IMR-90 (cell line): Measurements from ENCODE around the gene ZNF618. TPM values are rescaled to one million over a fixed set of nuclear protein-coding genes. Genes with fewer than 3 reads are reported as not detected.

Experiments used
- ATAC-seq: fragments of 200-7000 bp; cut with Tn5 transposase; 2 replicates; pipeline ENCODE4 v1.9.1; 2020; ENCODE audit warnings: low read depth, mild to moderate bottlenecking, moderate library complexity
- BruUV-seq: library from RNA; stranded (reverse); fragments of 400-500 nt; replicated peaks from 2 replicates; lab custom pipeline; 2021; lab: Mats Ljungman, UMichigan
- CTCF ChIA-PET: fragments of 300-600 bp; formaldehyde crosslinking; extraction: SDS; loops from one replicate; lab custom pipeline; 2021; ENCODE audit warnings: antibody characterized with exemption; lab: Yijun Ruan, JAX
- POLR2A ChIA-PET: fragments of 300-600 bp; sonication (Branson Sonifier 250); formaldehyde crosslinking; loops from one replicate; lab custom pipeline; 2022; ENCODE audit warnings: antibody characterized with exemption; ENCODE audit not compliant: unreplicated experiment; lab: Charles Lee
- DNase-seq: peaks from one replicate; pipeline ENCODE4 v3.0.0; 2013
- H2AFZ ChIP-seq: replicated peaks from 2 replicates; pipeline ENCODE3; 2013; ENCODE audit warnings: low read length, mild to moderate bottlenecking; ENCODE audit not compliant: poor library complexity
- H2AK5ac ChIP-seq: 2 replicates; pipeline ENCODE4 v1.6.1; 2013; ENCODE audit warnings: low read depth, low read length, inconsistent platforms
- H2AK9ac ChIP-seq: replicated peaks from 2 replicates; pipeline ENCODE3; 2013; ENCODE audit warnings: mild to moderate bottlenecking, low read depth, low read length, moderate library complexity; ENCODE audit not compliant: poor library complexity
- H2BK120ac ChIP-seq: 2 replicates; pipeline ENCODE4 v1.6.1; 2013; ENCODE audit warnings: low read depth, low read length, inconsistent platforms
- H2BK15ac ChIP-seq: 3 replicates; pipeline ENCODE4 v1.6.1; 2013; ENCODE audit warnings: low read depth, low read length, inconsistent platforms
- H2BK20ac ChIP-seq: 2 replicates; pipeline ENCODE4 v1.6.1; 2013; ENCODE audit warnings: low read depth, mild to moderate bottlenecking, inconsistent platforms, low read length, moderate library complexity
- H2BK5ac ChIP-seq: 2 replicates; pipeline ENCODE4 v1.6.1; 2013; ENCODE audit warnings: mild to moderate bottlenecking, low read depth, low read length, inconsistent platforms; ENCODE audit not compliant: poor library complexity, severe bottlenecking
- H3K14ac ChIP-seq: replicated peaks from 2 replicates; pipeline ENCODE4 v1.6.1; 2013; ENCODE audit warnings: low read depth, low read length, inconsistent platforms
- H3K18ac ChIP-seq: 2 replicates; pipeline ENCODE4 v1.6.1; 2013; ENCODE audit warnings: low read depth, low read length, control low read depth
- H3K23ac ChIP-seq: 2 replicates; pipeline ENCODE4 v1.6.1; 2013; ENCODE audit warnings: low read depth, low read length, inconsistent platforms
- H3K27ac ChIP-seq: 2 replicates; pipeline ENCODE4 v1.5.1; 2013; ENCODE audit warnings: mild to moderate bottlenecking, control low read depth, low read length; ENCODE audit not compliant: insufficient read depth
- H3K27me3 ChIP-seq: 2 replicates; pipeline ENCODE4 v1.6.1; 2013; ENCODE audit warnings: low read length; ENCODE audit not compliant: control insufficient read depth, insufficient read depth
- H3K36me3 ChIP-seq: 2 replicates; pipeline ENCODE4 v1.6.1; 2013; ENCODE audit warnings: low read length, mixed read lengths; ENCODE audit not compliant: control insufficient read depth, insufficient read depth
- H3K4ac ChIP-seq: 2 replicates; pipeline ENCODE4 v1.6.1; 2013; ENCODE audit warnings: low read depth, low read length, inconsistent platforms
- H3K4me1 ChIP-seq: 2 replicates; pipeline ENCODE4 v1.6.1; 2013; ENCODE audit warnings: low read length, mixed read lengths; ENCODE audit not compliant: control insufficient read depth, insufficient read depth
- H3K4me2 ChIP-seq: 2 replicates; pipeline ENCODE4 v1.6.1; 2013; ENCODE audit warnings: low read depth, mild to moderate bottlenecking, control low read depth, low read length, moderate library complexity
- H3K4me3 ChIP-seq: 2 replicates; pipeline ENCODE4 v1.5.1; 2013; ENCODE audit warnings: low read depth, mild to moderate bottlenecking, control low read depth, low read length, moderate library complexity; ENCODE audit not compliant: insufficient read depth
- H3K56ac ChIP-seq: 2 replicates; pipeline ENCODE4 v1.6.1; 2013; ENCODE audit warnings: low read length, inconsistent platforms; ENCODE audit not compliant: insufficient read depth; ENCODE audit errors: extremely low read depth
- H3K79me1 ChIP-seq, 2 experiments: 2 replicates each; pipeline ENCODE4 v1.6.1; 2013; ENCODE audit warnings: low read length in 2 of 2, inconsistent platforms in 1 of 2, low read depth in 1 of 2
- H3K9ac ChIP-seq: 2 replicates; pipeline ENCODE4 v1.6.1; 2013; ENCODE audit warnings: low read depth, low read length, control low read depth
- H3K9me1 ChIP-seq: 2 replicates; pipeline ENCODE4 v1.6.1; 2013; ENCODE audit warnings: low read length, inconsistent platforms; ENCODE audit not compliant: insufficient read depth
- H3K9me3 ChIP-seq: 2 replicates; pipeline ENCODE4 v1.6.1; 2013; ENCODE audit warnings: low read length; ENCODE audit not compliant: control insufficient read depth, insufficient read depth
- H4K20me1 ChIP-seq: 2 replicates; pipeline ENCODE4 v1.6.1; 2013; ENCODE audit warnings: low read length, inconsistent platforms; ENCODE audit not compliant: insufficient read depth
- H4K5ac ChIP-seq: 2 replicates; pipeline ENCODE4 v1.6.1; 2013; ENCODE audit warnings: mild to moderate bottlenecking, low read depth, low read length, control low read depth
- H4K8ac ChIP-seq, 2 experiments: 2 replicates each; pipeline ENCODE4 v1.6.1; 2013; ENCODE audit warnings: low read depth in 2 of 2, low read length in 2 of 2, control low read depth in 1 of 2, inconsistent platforms in 1 of 2
- H4K91ac ChIP-seq: 2 replicates; pipeline ENCODE4 v1.6.1; 2013; ENCODE audit warnings: low read depth, low read length, inconsistent platforms; ENCODE audit not compliant: insufficient read depth
- CEBPB ChIP-seq: IDR thresholded peaks from 2 replicates; pipeline ENCODE4 v1.6.1; 2012; ENCODE audit warnings: low read depth, low read length, improper control_type of control experiment
- CHD1 ChIP-seq: IDR thresholded peaks from 2 replicates; pipeline ENCODE4 v1.6.1; 2012; ENCODE audit warnings: low read depth, low read length, improper control_type of control experiment
- FOS ChIP-seq: fragments of 150-350 bp; IDR thresholded peaks from 2 replicates; pipeline ENCODE4 v1.6.1; 2016; ENCODE audit warnings: low read depth, low read length
- MAFK ChIP-seq: IDR thresholded peaks from 2 replicates; pipeline ENCODE4 v1.6.1; 2012; ENCODE audit warnings: low read depth, low read length, improper control_type of control experiment
- MAZ ChIP-seq: IDR thresholded peaks from 2 replicates; pipeline ENCODE4 v1.6.1; 2012; ENCODE audit warnings: low read depth, mild to moderate bottlenecking, low read length, improper control_type of control experiment, moderate library complexity, borderline replicate concordance
- RAD21 ChIP-seq: IDR thresholded peaks from 2 replicates; pipeline ENCODE4 v1.6.1; 2012; ENCODE audit warnings: low read length, improper control_type of control experiment
- WGBS, 2 experiments: methylation state at CpG; one replicate each; pipeline versions ENCODE4 v1.1.5 to v1.1.7; 2013; ENCODE audit warnings: missing lambda C conversion rate in 2 of 2; ENCODE audit not compliant: insufficient read length in 1 of 2; ENCODE audit errors: extremely low coverage in 2 of 2; 5-methylcytosine and 5-hydroxymethylcytosine counted together
- dilution Hi-C: fragments of 300-500 bp; cut with HindIII; formaldehyde crosslinking; loops from one replicate; pipeline ENCODE4 v1.14.3; 2018; ENCODE audit warnings: low sequenced_read_pairs; ENCODE audit not compliant: unreplicated experiment
- in situ Hi-C: fragments of 300-500 bp; cut with MboI; formaldehyde crosslinking; loops from 3 replicates; pipeline ENCODE4 v1.14.3; 2019; ENCODE audit warnings: low sequenced_read_pairs, inconsistent platforms, mixed read lengths
- intact Hi-C: fragments of 100-400 bp; cut with micrococcal nuclease; formaldehyde crosslinking; loops from 2 replicates; pipeline ENCODE4 v1.10.0; 2022
- polyA plus RNA-seq, 3 experiments: library from polyadenylated mRNA; depleted of rRNA; stranded (reverse); fragments of >200 nt; gene quantifications; 2 replicates each; pipeline ENCODE4 v1.2.3, GENCODE V29; 2012; ENCODE audit warnings: low replicate concordance in 1 of 3
- total RNA-seq: library from RNA; depleted of rRNA; stranded (reverse); fragments of >200 nt; gene quantifications from 2 replicates; pipeline ENCODE4 v1.2.3, GENCODE V29; 2012
- TF ChIP-seq, protein P1 (sequence below): fragments of 150-350 bp; IDR thresholded peaks from 2 replicates; pipeline ENCODE4 v1.6.1; 2017; ENCODE audit warnings: mild to moderate bottlenecking, antibody characterized with exemption, low read length, low read depth

Gene ZNF618
- total and polyA plus RNA-seq, 2 of the 4 experiments (the other 2 are of a cell fraction): 8.2 to 9.4 TPM

DNA sequence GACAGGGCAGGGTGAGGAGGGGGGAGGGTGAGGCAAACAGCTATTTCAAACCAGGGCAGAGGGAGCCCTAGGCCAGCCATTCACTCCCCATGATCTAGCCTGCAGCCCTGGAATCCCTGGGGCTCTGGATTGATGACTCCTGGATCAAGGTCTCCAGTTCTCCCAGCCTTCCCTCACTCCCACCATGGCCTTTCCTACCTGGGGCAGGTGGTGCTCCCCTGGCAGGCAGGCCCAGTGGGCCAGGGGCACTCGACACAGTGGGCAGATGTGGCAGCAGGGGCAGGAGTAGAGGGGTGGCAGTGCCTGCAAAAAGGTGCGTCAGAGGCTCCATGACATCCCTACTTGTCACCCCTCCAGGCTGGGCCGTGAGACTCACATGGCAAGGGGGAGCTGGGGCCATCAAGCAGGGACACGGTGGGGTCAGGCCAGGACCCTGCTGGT lies 216.9 kb downstream of the ZNF618 start:
- H3K4me3 ChIP-seq: no peak overlapping the region
- H3K4me2 ChIP-seq: no peak overlapping the region
- H3K4ac ChIP-seq: no peak overlapping the region
- no peak overlapping the region for H3K18ac ChIP-seq
- ChIA-PET CTCF (interaction anchor here (0.6 to 1.0 kb wide), 2 partner anchors 15 to 260 kb away, joined by 3 read pairs; no protein-coding TSS in a partner anchor), POLR2A (no interaction called here)
- no peak overlapping the region for H2BK15ac ChIP-seq
- WGBS, 2 experiments: no CpG with 5 or more reads among the region's 4 CpGs
- H3K23ac ChIP-seq: no peak overlapping the region
- no peak overlapping the region for H4K5ac ChIP-seq
- no peaks in the 10 kb centered on the region for H3K36me3 ChIP-seq
- DNase-seq (no peak), ATAC-seq (no peak)
- dilution Hi-C loops (no loop called here), intact Hi-C loops (no loop called here), in situ Hi-C loops (no loop called here)
- no peaks in the 10 kb centered on the region for H3K4me1 ChIP-seq
- H3K9ac ChIP-seq: no peak overlapping the region
- H2AFZ ChIP-seq: no peak overlapping the region
- H3K9me3 ChIP-seq: no peaks in the 10 kb centered on the region
- H3K14ac ChIP-seq: no peak overlapping the region
- TF ChIP-seq MAFK: no peak
- no peak for TF ChIP-seq RAD21
- no peak for TF ChIP-seq CEBPB
- TF ChIP-seq, protein P1, sequence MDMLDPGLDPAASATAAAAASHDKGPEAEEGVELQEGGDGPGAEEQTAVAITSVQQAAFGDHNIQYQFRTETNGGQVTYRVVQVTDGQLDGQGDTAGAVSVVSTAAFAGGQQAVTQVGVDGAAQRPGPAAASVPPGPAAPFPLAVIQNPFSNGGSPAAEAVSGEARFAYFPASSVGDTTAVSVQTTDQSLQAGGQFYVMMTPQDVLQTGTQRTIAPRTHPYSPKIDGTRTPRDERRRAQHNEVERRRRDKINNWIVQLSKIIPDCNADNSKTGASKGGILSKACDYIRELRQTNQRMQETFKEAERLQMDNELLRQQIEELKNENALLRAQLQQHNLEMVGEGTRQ: no peak
- TF ChIP-seq FOS: no peak
- no peak for TF ChIP-seq CHD1
- TF ChIP-seq MAZ: no peak
- H3K9me1 ChIP-seq: no peaks in the 10 kb centered on the region
- H2AK9ac ChIP-seq: no peak overlapping the region
- no TSS peak for BruUV-seq
- H2BK120ac ChIP-seq: no peak overlapping the region
- H3K27ac ChIP-seq: no peak overlapping the region
- peaks cover 69% of the 10 kb centered on the region for H3K27me3 ChIP-seq
- H4K20me1 ChIP-seq: no peaks in the 10 kb centered on the region
- no peak overlapping the region for H2AK5ac ChIP-seq
- no peak overlapping the region for H2BK20ac ChIP-seq
- H4K91ac ChIP-seq: no peak overlapping the region
- no peak overlapping the region for H4K8ac ChIP-seq
- H3K79me1 ChIP-seq: no peaks in the 10 kb centered on the region
- H3K56ac ChIP-seq: no peak overlapping the region
- no peak overlapping the region for H2BK5ac ChIP-seq
